ENCODE measurements around the gene TBCCD1.
A peak's percentile ranks its signal among the peaks of the same experiment; 100 is the strongest.

TBCCD1 gene

DNA sequence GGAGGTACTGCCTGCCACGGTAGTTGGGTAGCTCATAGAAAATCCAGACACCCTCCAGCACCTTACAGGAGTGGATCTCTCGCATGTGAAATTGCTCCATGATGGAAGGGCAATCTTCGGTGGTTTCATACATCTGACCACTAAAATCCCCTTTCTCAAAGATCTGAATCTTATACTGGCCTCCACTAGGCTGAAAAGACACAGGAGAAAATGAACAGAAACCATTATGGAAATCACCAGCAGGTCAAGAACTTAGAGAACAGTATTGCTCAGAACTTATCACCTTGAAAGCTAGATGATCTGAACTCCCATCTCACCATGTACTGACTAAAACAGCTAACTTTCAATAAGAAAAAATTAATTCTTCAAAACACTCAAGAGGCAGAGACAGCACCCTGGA is 28.4 kb downstream of the TBCCD1 start:
- Histone ChIP-seq H3K79me2 (ENCODE audit: insufficient read depth, low read length) (no peaks in the 10 kb centered on the region), H3K36me3 (ENCODE audit: insufficient read depth, low read length) (peaks cover 5% of the 10 kb centered on the region; the same call in 1 of the 2 replicates), H3K27me3 (ENCODE audit: insufficient read depth, low read length) (no peaks in the 10 kb centered on the region), H4K20me1 (ENCODE audit: insufficient read depth, low read length) (no peaks in the 10 kb centered on the region), H3K27ac (ENCODE audit: low read depth, low read length, poor library complexity, severe bottlenecking) (no peak overlapping the region), H3K4me3 (ENCODE audit: low read depth, low read length, poor library complexity, severe bottlenecking) (no peak overlapping the region), H3K4me2 (ENCODE audit: low read length) (no peak overlapping the region), H3K4me1 (ENCODE audit: insufficient read depth, low read length, severe bottlenecking) (peaks cover 46% of the 10 kb centered on the region), H3K9me3 (ENCODE audit: low read length) (no peaks in the 10 kb centered on the region), H3F3A (ENCODE audit: insufficient read depth, low read length) (peaks cover 8% of the 10 kb centered on the region; the same call in 1 of the 2 replicates), H3K9me2 (ENCODE audit: low read depth, low read length) (no peaks in the 10 kb centered on the region), H3K9ac (ENCODE audit: low read length) (no peak overlapping the region), H2AFZ (ENCODE audit: low read length) (no peak overlapping the region)
- no peak for TF ChIP-seq EZH2 (IDR thresholded peaks at IDR 0.05; ENCODE audit: borderline replicate concordance, low read length)
- TF ChIP-seq CTCF (IDR thresholded peaks at IDR 0.05; ENCODE audit: low read length): no peak

DNA sequence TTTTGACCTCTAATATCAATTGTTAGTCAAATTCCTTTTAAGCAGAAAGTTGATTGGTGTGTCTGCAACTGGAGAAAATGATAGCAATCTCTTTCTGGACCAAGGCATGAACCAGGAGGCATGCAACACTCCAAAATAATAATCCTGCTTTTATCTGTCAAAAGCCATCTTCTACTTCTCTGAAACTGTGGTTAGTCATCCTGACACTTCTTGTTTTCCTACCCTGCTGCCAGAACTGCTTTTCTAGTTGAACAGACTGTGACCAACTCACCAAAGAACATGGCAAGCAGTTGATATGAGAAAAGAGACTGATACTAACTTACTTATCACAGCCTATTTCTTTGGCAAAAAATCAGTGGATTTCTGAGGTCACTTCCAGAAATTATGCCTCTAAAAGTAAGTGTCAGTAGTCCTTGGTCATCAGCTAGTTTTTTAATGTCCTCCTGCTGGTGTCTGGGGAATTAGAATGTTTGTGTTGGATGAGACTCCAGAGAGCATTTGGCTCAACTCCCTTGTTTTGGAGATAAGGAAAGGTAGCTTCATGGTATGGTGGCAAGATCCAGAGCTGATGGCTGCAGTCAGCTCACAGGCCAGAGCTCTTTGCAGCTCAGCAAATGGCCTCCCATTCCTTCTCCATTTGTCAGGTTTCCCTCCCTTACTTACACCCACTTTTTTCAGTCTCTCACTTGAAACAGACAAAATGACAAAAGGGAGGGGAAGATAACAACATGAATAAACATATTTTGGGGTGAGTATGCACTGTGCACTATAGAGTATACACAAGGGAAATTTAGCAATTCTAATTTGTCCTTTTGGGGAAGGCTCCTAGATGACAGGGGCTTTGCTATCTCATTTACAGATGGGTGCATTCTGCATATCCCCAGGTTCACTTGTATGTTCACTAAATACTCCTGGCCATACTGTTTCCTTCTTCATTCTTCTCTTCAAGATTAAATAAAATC is 30.0 kb downstream of the TBCCD1 start:
- Histone ChIP-seq H3F3A (ENCODE audit: insufficient read depth, low read length) (peaks cover 15% of the 10 kb centered on the region; the same call in 1 of the 2 replicates), H3K9me3 (ENCODE audit: low read length) (no peaks in the 10 kb centered on the region), H3K9me2 (ENCODE audit: low read depth, low read length) (no peaks in the 10 kb centered on the region), H3K27me3 (ENCODE audit: insufficient read depth, low read length) (no peaks in the 10 kb centered on the region), H2AFZ (ENCODE audit: low read length) (no peak overlapping the region), H3K36me3 (ENCODE audit: insufficient read depth, low read length) (peaks cover 5% of the 10 kb centered on the region; the same call in 1 of the 2 replicates), H3K4me1 (ENCODE audit: insufficient read depth, low read length, severe bottlenecking) (peaks cover 62% of the 10 kb centered on the region), H3K4me2 (ENCODE audit: low read length) (no peak overlapping the region), H3K4me3 (ENCODE audit: low read depth, low read length, poor library complexity, severe bottlenecking) (no peak overlapping the region), H3K27ac (ENCODE audit: low read depth, low read length, poor library complexity, severe bottlenecking) (peak overlapping the region; percentile 55), H3K9ac (ENCODE audit: low read length) (no peak overlapping the region; the same call in 1 of the 2 replicates), H3K79me2 (ENCODE audit: insufficient read depth, low read length) (no peaks in the 10 kb centered on the region), H4K20me1 (ENCODE audit: insufficient read depth, low read length) (no peaks in the 10 kb centered on the region)
- no peak for TF ChIP-seq EZH2 (IDR thresholded peaks at IDR 0.05; ENCODE audit: borderline replicate concordance, low read length)
- no peak for TF ChIP-seq CTCF (IDR thresholded peaks at IDR 0.05; ENCODE audit: low read length)

DNA sequence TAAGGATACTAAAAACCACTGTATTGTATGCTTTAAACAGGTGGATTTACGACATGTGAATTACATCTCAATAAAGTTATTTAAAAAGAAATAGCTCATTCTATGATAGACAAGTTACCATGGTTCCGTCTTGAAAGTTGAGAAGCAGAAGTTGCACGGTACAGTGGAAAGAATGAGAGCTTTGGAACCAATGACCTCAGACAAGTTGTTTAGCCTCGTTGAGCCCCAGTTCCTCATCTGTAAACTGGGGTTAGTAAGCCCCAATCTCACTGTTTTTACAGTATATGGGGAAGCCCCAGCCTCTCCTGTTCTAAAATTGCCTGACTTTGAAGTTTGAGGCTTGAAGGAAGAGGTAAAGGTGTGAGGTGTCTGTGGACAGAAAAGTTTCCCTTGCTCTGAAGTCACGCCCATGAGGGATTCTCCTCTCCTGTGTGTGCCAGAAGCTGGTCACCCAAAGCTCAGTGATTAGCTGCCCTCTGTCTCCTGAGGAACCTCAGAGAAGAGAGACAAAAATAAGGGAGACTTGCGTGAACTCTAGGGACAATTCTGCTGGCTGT is 32.9 kb downstream of the TBCCD1 start:
- H3K79me2 ChIP-seq (ENCODE audit: insufficient read depth, low read length): no peaks in the 10 kb centered on the region
- peak overlapping the region; percentile 98 for H3K27ac ChIP-seq (ENCODE audit: low read depth, low read length, poor library complexity, severe bottlenecking)
- no peaks in the 10 kb centered on the region for H3K27me3 ChIP-seq (ENCODE audit: insufficient read depth, low read length)
- H3K4me3 ChIP-seq (ENCODE audit: low read depth, low read length, poor library complexity, severe bottlenecking): peak overlapping the region; percentile 24
- H3K4me2 ChIP-seq (ENCODE audit: low read length): peak overlapping the region; percentile 60
- peaks cover 15% of the 10 kb centered on the region; the same call in 1 of the 2 replicates for H3F3A ChIP-seq (ENCODE audit: insufficient read depth, low read length)
- TF ChIP-seq CTCF (IDR thresholded peaks at IDR 0.05; ENCODE audit: low read length) (no peak), EZH2 (IDR thresholded peaks at IDR 0.05; ENCODE audit: borderline replicate concordance, low read length) (no peak)
- H3K9ac ChIP-seq (ENCODE audit: low read length): peak overlapping the region; percentile 61
- H3K9me2 ChIP-seq (ENCODE audit: low read depth, low read length): no peaks in the 10 kb centered on the region
- no peaks in the 10 kb centered on the region for H3K9me3 ChIP-seq (ENCODE audit: low read length)
- H3K4me1 ChIP-seq (ENCODE audit: insufficient read depth, low read length, severe bottlenecking): peaks cover 78% of the 10 kb centered on the region
- no peak overlapping the region for H2AFZ ChIP-seq (ENCODE audit: low read length)
- peaks cover 5% of the 10 kb centered on the region; the same call in 1 of the 2 replicates for H3K36me3 ChIP-seq (ENCODE audit: insufficient read depth, low read length)
- no peaks in the 10 kb centered on the region for H4K20me1 ChIP-seq (ENCODE audit: insufficient read depth, low read length)

All from OCI-LY1 (cell line).